KMS-11 (cell line): Measurements from ENCODE around the gene IQCB1.
"Not testable (repeated sequence)": the region's sequence is repeated elsewhere in the genome, so short reads cannot be mapped to it uniquely, and the experiment has no call there.

Experiments
- H2AFZ ChIP-seq: fragments of 200-600 bp; sonication (generic); 2 replicates; pipeline ENCODE4 v1.6.1; 2016; ENCODE audit warnings: antibody characterized with exemption, mixed run types, low read depth
- H3K27ac ChIP-seq: fragments of 200-600 bp; sonication (generic); 2 replicates; pipeline ENCODE4 v1.6.1; 2016; ENCODE audit warnings: mild to moderate bottlenecking, mixed run types
- H3K27me3 ChIP-seq: fragments of 200-600 bp; sonication (generic); 2 replicates; pipeline ENCODE4 v1.6.1; 2017; ENCODE audit warnings: mild to moderate bottlenecking, low read depth, mixed run types, moderate library complexity; ENCODE audit not compliant: insufficient read depth
- H3K36me3 ChIP-seq: fragments of 200-600 bp; sonication (generic); 2 replicates; pipeline ENCODE4 v1.6.1; 2017; ENCODE audit warnings: mild to moderate bottlenecking, mixed run types; ENCODE audit not compliant: insufficient read depth
- H3K4me1 ChIP-seq: fragments of 200-600 bp; sonication (generic); 2 replicates; pipeline ENCODE4 v1.6.1; 2016; ENCODE audit warnings: mild to moderate bottlenecking, low read depth, mixed run types; ENCODE audit not compliant: poor library complexity, severe bottlenecking
- H3K4me2 ChIP-seq: fragments of 200-600 bp; sonication (generic); 2 replicates; pipeline ENCODE4 v1.7.0; 2016; ENCODE audit warnings: mild to moderate bottlenecking, mixed run types
- H3K4me3 ChIP-seq: fragments of 200-600 bp; sonication (generic); IDR thresholded peaks from 2 replicates; pipeline ENCODE4 v1.6.1; 2017; ENCODE audit warnings: low read depth, low read length, mixed read lengths; ENCODE audit not compliant: insufficient read depth
- H3K79me2 ChIP-seq: fragments of 200-600 bp; sonication (generic); 2 replicates; pipeline ENCODE4 v1.6.1; 2016; ENCODE audit warnings: low read depth, mixed run types; ENCODE audit not compliant: insufficient read depth
- H3K9ac ChIP-seq: fragments of 200-600 bp; sonication (generic); 2 replicates; pipeline ENCODE4 v1.6.1; 2016; ENCODE audit warnings: mild to moderate bottlenecking, mixed run types
- H4K20me1 ChIP-seq: fragments of 200-600 bp; sonication (generic); 2 replicates; pipeline ENCODE4 v1.6.1; 2016; ENCODE audit warnings: mild to moderate bottlenecking, mixed run types; ENCODE audit not compliant: insufficient read depth
- CTCF ChIP-seq: fragments of 200-600 bp; sonication (generic); conservative IDR thresholded peaks from 2 replicates; pipeline ENCODE4 v1.6.1; 2017; ENCODE audit warnings: low read depth, mild to moderate bottlenecking, antibody characterized with exemption, low read length, moderate library complexity, mixed read lengths

The IQCB1 gene

GRCh38 chr3:121870717-121871116 is 35.9 kb upstream of the IQCB1 start:
- Histone ChIP-seq H3K9ac (no peak overlapping the region), H3K27ac (no peak overlapping the region), H3K4me3 (no peak overlapping the region), H3K4me1 (no peaks in the 10 kb centered on the region), H2AFZ (no peak overlapping the region), H4K20me1 (no peaks in the 10 kb centered on the region), H3K36me3 (no peaks in the 10 kb centered on the region), H3K27me3 (no peaks in the 10 kb centered on the region), H3K4me2 (no peak overlapping the region), H3K79me2 (no peaks in the 10 kb centered on the region)
- TF ChIP-seq CTCF, result no peak

GRCh38 chr3:121869736-121870135 is 34.9 kb upstream of the IQCB1 start:
- TF ChIP-seq CTCF, result no peak
- no peak overlapping the region for H3K4me3 ChIP-seq
- H2AFZ ChIP-seq, result no peak overlapping the region
- H3K9ac ChIP-seq, result no peak overlapping the region
- H3K27ac ChIP-seq, result no peak overlapping the region
- H4K20me1 ChIP-seq, result no peaks in the 10 kb centered on the region
- no peaks in the 10 kb centered on the region for H3K36me3 ChIP-seq
- no peaks in the 10 kb centered on the region for H3K27me3 ChIP-seq
- no peaks in the 10 kb centered on the region for H3K79me2 ChIP-seq
- no peaks in the 10 kb centered on the region for H3K4me1 ChIP-seq
- H3K4me2 ChIP-seq, result no peak overlapping the region

GRCh38 chr3:121863801-121864200 is 28.9 kb upstream of the IQCB1 start:
- Histone ChIP-seq H3K36me3 (no peaks in the 10 kb centered on the region), H4K20me1 (no peaks in the 10 kb centered on the region), H3K4me2 (no peak overlapping the region), H3K4me1 (no peaks in the 10 kb centered on the region), H2AFZ (no peak overlapping the region), H3K4me3 (no peak overlapping the region), H3K79me2 (no peaks in the 10 kb centered on the region), H3K9ac (no peak overlapping the region), H3K27me3 (no peaks in the 10 kb centered on the region), H3K27ac (no peak overlapping the region)
- TF ChIP-seq CTCF, result no peak

- H3K79me2 ChIP-seq, H4K20me1 ChIP-seq, H3K4me3 ChIP-seq, H3K4me2 ChIP-seq, H3K36me3 ChIP-seq, H3K27ac ChIP-seq, H3K27me3 ChIP-seq, H3K9ac ChIP-seq, H3K4me1 ChIP-seq, H2AFZ ChIP-seq: not testable (repeated sequence)
Observed at GRCh38 chr3:121863247-121863646, 28.4 kb upstream of the IQCB1 start.

GRCh38 chr3:121857778-121858177 is 22.9 kb upstream of the IQCB1 start:
- H3K79me2 ChIP-seq, H2AFZ ChIP-seq: not testable (repeated sequence)

More at GRCh38 chr3:121857778-121858177, 22.9 kb upstream of the IQCB1 start:
- not testable (repeated sequence) for H3K27ac ChIP-seq, H4K20me1 ChIP-seq, H3K9ac ChIP-seq, H3K36me3 ChIP-seq, H3K27me3 ChIP-seq, H3K4me1 ChIP-seq, H3K4me2 ChIP-seq, H3K4me3 ChIP-seq
